H9 (cell line): ENCODE measurements around the gene IDH3B. TPM values are rescaled to one million over a fixed set of nuclear protein-coding genes. Genes with fewer than 3 reads are reported as not detected.

Experiments used
- DNase-seq: peaks from one replicate; pipeline ENCODE4 v3.0.0-alpha.2; 2017
- H2AFZ ChIP-seq: one replicate; pipeline ENCODE4 v1.6.1; 2013; ENCODE audit warnings: mild to moderate bottlenecking, low read length, control low read depth, moderate library complexity
- H2AK5ac ChIP-seq: 2 replicates; pipeline ENCODE4 v1.6.1; 2013; ENCODE audit warnings: low read length, control low read depth, mixed read lengths; ENCODE audit not compliant: insufficient read length
- H2BK120ac ChIP-seq: one replicate; pipeline ENCODE4 v1.6.1; 2013; ENCODE audit warnings: low read depth, mild to moderate bottlenecking, low read length, control low read depth, inconsistent platforms; ENCODE audit not compliant: poor library complexity, severe bottlenecking
- H2BK12ac ChIP-seq: 2 replicates; pipeline ENCODE4 v1.6.1; 2013; ENCODE audit warnings: low read length, control low read depth, mixed read lengths, low read depth; ENCODE audit not compliant: insufficient read length
- H2BK15ac ChIP-seq: 2 replicates; pipeline ENCODE4 v1.6.1; 2013; ENCODE audit warnings: low read depth, low read length, control low read depth
- H2BK20ac ChIP-seq: one replicate; pipeline ENCODE4 v1.6.1; 2013; ENCODE audit warnings: low read depth, mild to moderate bottlenecking, low read length, control low read depth, inconsistent platforms; ENCODE audit not compliant: poor library complexity, severe bottlenecking
- H2BK5ac ChIP-seq: 2 replicates; pipeline ENCODE4 v1.6.1; 2013; ENCODE audit warnings: low read length, control low read depth, mixed read lengths; ENCODE audit not compliant: insufficient read length
- H3K14ac ChIP-seq: 2 replicates; pipeline ENCODE4 v1.6.1; 2013; ENCODE audit warnings: low read length, control low read depth; ENCODE audit not compliant: insufficient read depth
- H3K18ac ChIP-seq: 2 replicates; pipeline ENCODE4 v1.6.1; 2013; ENCODE audit warnings: low read depth, mild to moderate bottlenecking, mixed read lengths, low read length, control low read depth; ENCODE audit not compliant: insufficient read length
- H3K23ac ChIP-seq: 2 replicates; pipeline ENCODE4 v1.6.1; 2013; ENCODE audit warnings: low read length, control low read depth, mixed read lengths, low read depth; ENCODE audit not compliant: insufficient read length
- H3K23me2 ChIP-seq: 2 replicates; pipeline ENCODE4 v1.6.1; 2013; ENCODE audit warnings: low read depth, mild to moderate bottlenecking, mixed read lengths, low read length, control low read depth; ENCODE audit not compliant: insufficient read length, poor library complexity, severe bottlenecking
- H3K27ac ChIP-seq: 2 replicates; pipeline ENCODE4 v1.5.1; 2013; ENCODE audit warnings: low read length, control low read depth, mixed read lengths, low read depth; ENCODE audit not compliant: insufficient read length
- H3K27me3 ChIP-seq: 2 replicates; pipeline ENCODE4 v1.6.1; 2013; ENCODE audit warnings: low read length, control low read depth, inconsistent platforms; ENCODE audit not compliant: insufficient read depth
- H3K4ac ChIP-seq: 2 replicates; pipeline ENCODE4 v1.6.1; 2013; ENCODE audit warnings: low read depth, mild to moderate bottlenecking, control low read depth, inconsistent platforms, low read length, moderate library complexity
- H3K4me1 ChIP-seq: 2 replicates; pipeline ENCODE4 v1.6.1; 2013; ENCODE audit warnings: low read length, control low read depth, inconsistent platforms; ENCODE audit not compliant: insufficient read depth
- H3K4me2 ChIP-seq: 2 replicates; pipeline ENCODE4 v1.6.1; 2013; ENCODE audit warnings: low read length, control low read depth, mixed read lengths; ENCODE audit not compliant: insufficient read length, insufficient read depth
- H3K56ac ChIP-seq: 2 replicates; pipeline ENCODE4 v1.6.1; 2013; ENCODE audit warnings: low read depth, mild to moderate bottlenecking, mixed read lengths, low read length, control low read depth; ENCODE audit not compliant: insufficient read length
- H3K79me1 ChIP-seq: 2 replicates; pipeline ENCODE4 v1.6.1; 2013; ENCODE audit warnings: low read depth, mild to moderate bottlenecking, moderate library complexity, low read length, control low read depth, inconsistent platforms; ENCODE audit not compliant: insufficient read depth, poor library complexity, severe bottlenecking
- H3K79me2 ChIP-seq: 2 replicates; pipeline ENCODE4 v1.6.1; 2013; ENCODE audit warnings: low read length, control low read depth, inconsistent platforms; ENCODE audit not compliant: insufficient read depth
- H3K9ac ChIP-seq: 2 replicates; pipeline ENCODE4 v1.6.1; 2013; ENCODE audit warnings: low read length, control low read depth, mixed read lengths; ENCODE audit not compliant: insufficient read length; ENCODE audit errors: extremely low read depth
- H3K9me3 ChIP-seq: one replicate; pipeline ENCODE4 v1.6.1; 2013; ENCODE audit warnings: low read depth, low read length, inconsistent platforms; ENCODE audit not compliant: control insufficient read depth
- H3T11ph ChIP-seq: one replicate; pipeline ENCODE4 v1.6.1; 2013; ENCODE audit warnings: mild to moderate bottlenecking, low read length, control low read depth, inconsistent platforms
- H4K20me1 ChIP-seq: one replicate; pipeline ENCODE4 v1.6.1; 2013; ENCODE audit not compliant: control insufficient read depth, insufficient read length, insufficient read depth
- H4K5ac ChIP-seq: 2 replicates; pipeline ENCODE4 v1.6.1; 2013; ENCODE audit warnings: low read depth, mild to moderate bottlenecking, mixed read lengths, low read length, control low read depth; ENCODE audit not compliant: insufficient read length
- H4K8ac ChIP-seq: replicated peaks from 2 replicates; pipeline ENCODE4 v1.6.1; 2013; ENCODE audit warnings: low read length, control low read depth, mixed read lengths, low read depth; ENCODE audit not compliant: insufficient read length
- H4K91ac ChIP-seq: 2 replicates; pipeline ENCODE4 v1.6.1; 2013; ENCODE audit warnings: low read depth, mild to moderate bottlenecking, moderate library complexity, mixed read lengths, low read length, control low read depth; ENCODE audit not compliant: insufficient read length
- H3K27ac Mint-ChIP-seq, 3 experiments: 2 replicates in 2 of 3; 3 replicates in 1 of 3; pipeline ENCODE4 v1.8.0; 2020 to 2021; ENCODE audit warnings: mixed read lengths in 3 of 3, mild to moderate bottlenecking in 1 of 3, moderate library complexity in 1 of 3
- H3K27me3 Mint-ChIP-seq: 2 replicates; pipeline ENCODE4 v1.8.0; 2021; ENCODE audit warnings: low read depth, mild to moderate bottlenecking, moderate library complexity, mixed read lengths
- H3K36me3 Mint-ChIP-seq, 3 experiments: 2 replicates in 2 of 3; 3 replicates in 1 of 3; pipeline ENCODE4 v1.8.0; 2020 to 2021; ENCODE audit warnings: low read depth in 3 of 3, mixed read lengths in 3 of 3; ENCODE audit not compliant: insufficient read depth in 1 of 3
- H3K4me1 Mint-ChIP-seq, 2 experiments: 2 replicates each; pipeline ENCODE4 v1.8.0; 2020; ENCODE audit warnings: mixed read lengths in 2 of 2
- H3K4me3 Mint-ChIP-seq, 2 experiments: 2 replicates in 1 of 2; 3 replicates in 1 of 2; pipeline ENCODE4 v1.8.0; 2020 to 2021; ENCODE audit warnings: mild to moderate bottlenecking in 2 of 2, mixed read lengths in 2 of 2, moderate library complexity in 1 of 2
- H3K9me3 Mint-ChIP-seq, 2 experiments: 2 replicates in 1 of 2; 3 replicates in 1 of 2; pipeline ENCODE4 v1.8.0; 2020; ENCODE audit warnings: mild to moderate bottlenecking in 2 of 2, mixed read lengths in 2 of 2, moderate library complexity in 1 of 2
- WGBS: extraction: QIAGEN DNeasy Blood & Tissue Kit; methylation state at CpG from one replicate; pipeline ENCODE4 v1.1.7; 2013; ENCODE audit warnings: missing lambda C conversion rate, low lambda C conversion rate, mixed read lengths; ENCODE audit not compliant: insufficient read length; ENCODE audit errors: extremely low coverage; 5-methylcytosine and 5-hydroxymethylcytosine counted together
- microRNA-seq: library from miRNA; unstranded; fragments of <30 nt; microRNA quantifications from one replicate; pipeline ENCODE4, GENCODE V29; 2020; ENCODE audit warnings: borderline microRNAs expressed
- total RNA-seq: library from RNA; stranded (reverse); gene quantifications from 2 replicates; pipeline ENCODE4 v1.2.1, GENCODE V29; 2021
- TF ChIP-seq, protein P1 (sequence below): fragments of 200-600 bp; sonication (generic); conservative IDR thresholded peaks from 3 replicates; pipeline ENCODE4 v1.8.0; 2021; ENCODE audit warnings: antibody characterized with exemption, mild to moderate bottlenecking

Gene IDH3B
- total RNA-seq, 1 experiment from 2014 or later, result 114 TPM

GRCh38 chr20:2610326-2610725 lies 53.7 kb downstream of the IDH3B start:
- peaks cover 18 to 24% of the 10 kb centered on the region in 2 experiments for H3K9me3 Mint-ChIP-seq
- Histone ChIP-seq H3K23ac (no peak overlapping the region), H3K27ac (no peak overlapping the region), H3K4me2 (no peak overlapping the region), H4K8ac (no peak overlapping the region), H3K23me2 (no peaks in the 10 kb centered on the region), H2BK15ac (no peak overlapping the region), H2BK20ac (no peak overlapping the region), H2AFZ (no peak overlapping the region), H3K9me3 (peaks cover 5% of the 10 kb centered on the region), H3K79me2 (no peaks in the 10 kb centered on the region), H3T11ph (no peak overlapping the region), H2BK5ac (no peak overlapping the region), H4K5ac (no peak overlapping the region), H3K4ac (no peak overlapping the region), H3K56ac (no peak overlapping the region), H4K91ac (no peak overlapping the region), H3K4me1 (no peaks in the 10 kb centered on the region), H3K9ac (no peak overlapping the region), H3K79me1 (no peaks in the 10 kb centered on the region), H3K14ac (no peak overlapping the region), H2AK5ac (no peak overlapping the region), H3K18ac (no peak overlapping the region), H4K20me1 (no peaks in the 10 kb centered on the region), H2BK120ac (no peak overlapping the region), H2BK12ac (no peak overlapping the region), H3K27me3 (no peaks in the 10 kb centered on the region)
- no CpG with 5 or more reads among the region's 6 CpGs for WGBS
- peaks cover 0 to 7% (median 3%) of the 10 kb centered on the region in 3 experiments; a peak in 3 of 7 replicates for H3K36me3 Mint-ChIP-seq
- peaks cover 31% of the 10 kb centered on the region for H3K27me3 Mint-ChIP-seq
- no peak for DNase-seq
- no peak overlapping the region for H3K4me3 Mint-ChIP-seq
- TF ChIP-seq, protein P1, sequence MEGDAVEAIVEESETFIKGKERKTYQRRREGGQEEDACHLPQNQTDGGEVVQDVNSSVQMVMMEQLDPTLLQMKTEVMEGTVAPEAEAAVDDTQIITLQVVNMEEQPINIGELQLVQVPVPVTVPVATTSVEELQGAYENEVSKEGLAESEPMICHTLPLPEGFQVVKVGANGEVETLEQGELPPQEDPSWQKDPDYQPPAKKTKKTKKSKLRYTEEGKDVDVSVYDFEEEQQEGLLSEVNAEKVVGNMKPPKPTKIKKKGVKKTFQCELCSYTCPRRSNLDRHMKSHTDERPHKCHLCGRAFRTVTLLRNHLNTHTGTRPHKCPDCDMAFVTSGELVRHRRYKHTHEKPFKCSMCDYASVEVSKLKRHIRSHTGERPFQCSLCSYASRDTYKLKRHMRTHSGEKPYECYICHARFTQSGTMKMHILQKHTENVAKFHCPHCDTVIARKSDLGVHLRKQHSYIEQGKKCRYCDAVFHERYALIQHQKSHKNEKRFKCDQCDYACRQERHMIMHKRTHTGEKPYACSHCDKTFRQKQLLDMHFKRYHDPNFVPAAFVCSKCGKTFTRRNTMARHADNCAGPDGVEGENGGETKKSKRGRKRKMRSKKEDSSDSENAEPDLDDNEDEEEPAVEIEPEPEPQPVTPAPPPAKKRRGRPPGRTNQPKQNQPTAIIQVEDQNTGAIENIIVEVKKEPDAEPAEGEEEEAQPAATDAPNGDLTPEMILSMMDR, result no peak
- H3K4me1 Mint-ChIP-seq, result no peaks in the 10 kb centered on the region
- no peak overlapping the region for H3K27ac Mint-ChIP-seq

Small RNAs within 50 kb of the gene (microRNA-seq; reads per million reads assigned to microRNA genes)
- 4.3 reads per million, percentile 32 among the genes with 10 or more reads in this experiment for gene MIR1292

Other genes with a start within 250 kb of the IDH3B start
- 462 and 482 TPM in 2 replicates for gene SNRPB, start 193.4 kb downstream of the IDH3B start, total RNA-seq
- gene ZNF343, start 155.3 kb downstream of the IDH3B start, total RNA-seq, result 3.4 and 4.0 TPM in 2 replicates
- gene TMC2, start 127.6 kb downstream of the IDH3B start, total RNA-seq, result not detected in 2 replicates
- gene NOP56, start 11.6 kb downstream of the IDH3B start, total RNA-seq, result 756 and 774 TPM in 2 replicates
- 3.9 and 4.3 TPM in 2 replicates for gene EBF4, start 28.6 kb upstream of the IDH3B start, total RNA-seq
- 69.0 and 70.0 TPM in 2 replicates for gene CPXM1, start 136.4 kb upstream of the IDH3B start, total RNA-seq
- not detected in 2 replicates for gene C20orf141, start 150.8 kb upstream of the IDH3B start, total RNA-seq
- not detected in 2 replicates for gene TMEM239, start 152.1 kb upstream of the IDH3B start, total RNA-seq
- gene PCED1A, start 176.4 kb upstream of the IDH3B start, total RNA-seq, result 27.2 and 30.8 TPM in 2 replicates
- gene VPS16, start 176.5 kb upstream of the IDH3B start, total RNA-seq, result 31.6 and 32.1 TPM in 2 replicates
- 45.2 and 47.8 TPM in 2 replicates for gene PTPRA, start 209.3 kb upstream of the IDH3B start, total RNA-seq